A549 (cell line): ENCODE results near the gene FIS1. TPM values are rescaled to one million over a fixed set of nuclear protein-coding genes. Genes with fewer than 3 reads are reported as not detected.

Experiments
- ATAC-seq, 2 experiments: fragments of 200-7000 bp in 1 of 2; fragments of >200 bp in 1 of 2; cut with Nextera tagmentation in 1 of 2; cut with Tn5 transposase in 1 of 2; 3 replicates each; pipeline versions ENCODE4 v1.8.0 to v1.9.1; 2018 to 2020; ENCODE audit warnings: mild to moderate bottlenecking in 1 of 2, moderate library complexity in 1 of 2
- CTCF ChIA-PET: fragments of 300-600 bp; sonication (Branson Sonifier 250); formaldehyde crosslinking; extraction: SDS; loops from one replicate; lab custom pipeline; 2021; ENCODE audit warnings: antibody characterized with exemption, inconsistent platforms; lab: Yijun Ruan, JAX
- POLR2A ChIA-PET: fragments of 350-600 bp; formaldehyde crosslinking; extraction: SDS; loops from one replicate; lab custom pipeline; 2021; ENCODE audit warnings: antibody characterized with exemption, inconsistent platforms; lab: Yijun Ruan, JAX
- DNase-seq, 2 experiments: peaks; one replicate each; pipeline versions ENCODE4 v3.0.0 to v3.0.0-alpha.2; 2011 to 2016; ENCODE audit warnings: low read depth in 1 of 2, low spot score in 1 of 2
- FAIRE-seq: peaks from 2 replicates; lab custom pipeline; 2011; peaks lifted over from hg19 to GRCh38; lab: Jason Lieb, UNC
- H3K27ac ChIP-seq, 2 experiments: fragments of >200 bp; sonication (Bioruptor Twin); formaldehyde crosslinking; 3 replicates each; pipeline ENCODE4 v1.5.1; 2016 to 2017
- H3K4me1 ChIP-seq: fragments of >200 bp; sonication (Bioruptor Twin); formaldehyde crosslinking; 3 replicates; pipeline ENCODE4 v1.6.1; 2016
- H3K4me2 ChIP-seq: fragments of >200 bp; sonication (Bioruptor Twin); formaldehyde crosslinking; 3 replicates; pipeline ENCODE4 v1.6.1; 2016
- H3K4me3 ChIP-seq: fragments of >200 bp; sonication (Bioruptor Twin); formaldehyde crosslinking; 3 replicates; pipeline ENCODE4 v1.5.1; 2016
- H3K9me3 ChIP-seq: fragments of >200 bp; sonication (Bioruptor Twin); formaldehyde crosslinking; 3 replicates; pipeline ENCODE4 v1.6.1; 2016
- BHLHE40 ChIP-seq: IDR thresholded peaks from 2 replicates; pipeline ENCODE4 v1.6.1; 2012; ENCODE audit warnings: low read depth, low read length, inconsistent platforms
- CBX2 ChIP-seq: fragments of 200-600 bp; sonication (generic); IDR thresholded peaks from 2 replicates; pipeline ENCODE4 v1.6.1; 2016; ENCODE audit warnings: low read depth, mild to moderate bottlenecking, borderline replicate concordance
- CBX8 ChIP-seq: fragments of 200-600 bp; sonication (generic); IDR thresholded peaks from 2 replicates; pipeline ENCODE4 v1.6.1; 2016
- CEBPB ChIP-seq, 2 experiments: fragments of >200 bp in 1 of 2; sonication (Bioruptor Twin) in 1 of 2; formaldehyde crosslinking in 1 of 2; IDR thresholded peaks; 2 replicates each; pipeline ENCODE4 v1.6.1; 2012 to 2016
- CHD2 ChIP-seq: fragments of 150-350 bp; IDR thresholded peaks from 2 replicates; pipeline ENCODE4 v1.6.1; 2014; ENCODE audit warnings: low read length; ENCODE audit not compliant: partially characterized antibody
- CTCF ChIP-seq: fragments of >200 bp; sonication (Bioruptor Twin); formaldehyde crosslinking; IDR thresholded peaks from 3 replicates; pipeline ENCODE4 v1.5.1; 2016
- ELK1 ChIP-seq: fragments of 150-350 bp; IDR thresholded peaks from 2 replicates; pipeline ENCODE4 v1.6.1; 2014; ENCODE audit warnings: low read depth, mild to moderate bottlenecking, low read length
- EP300 ChIP-seq, 2 experiments: fragments of >200 bp; sonication (Bioruptor Twin); formaldehyde crosslinking; IDR thresholded peaks; 2 replicates in 1 of 2; 3 replicates in 1 of 2; pipeline ENCODE4 v1.6.1; 2016 to 2017
- ESRRA ChIP-seq: fragments of 150-350 bp; IDR thresholded peaks from 2 replicates; pipeline ENCODE4 v1.6.1; 2014; ENCODE audit warnings: mild to moderate bottlenecking, low read length, borderline replicate concordance
- FOSB ChIP-seq: fragments of 250-450 bp; sonication (Bioruptor Pico); IDR thresholded peaks from 2 replicates; pipeline ENCODE4 v1.5.0; 2020; ENCODE audit warnings: mild to moderate bottlenecking, moderate library complexity
- FOXS1 ChIP-seq: fragments of 250-450 bp; sonication (Bioruptor Pico); IDR thresholded peaks from 2 replicates; pipeline ENCODE4 v1.5.0; 2020; ENCODE audit warnings: mild to moderate bottlenecking, moderate library complexity
- HDAC2 ChIP-seq: fragments of 200-600 bp; sonication (generic); IDR thresholded peaks from 2 replicates; pipeline ENCODE4 v1.6.1; 2016
- HES2 ChIP-seq: fragments of >200 bp; sonication (Bioruptor Twin); formaldehyde crosslinking; IDR thresholded peaks from 2 replicates; pipeline ENCODE4 v1.6.1; 2016
- HEYL ChIP-seq: fragments of 250-450 bp; sonication (Bioruptor Pico); IDR thresholded peaks from 2 replicates; pipeline ENCODE4 v1.8.0; 2021; ENCODE audit warnings: mild to moderate bottlenecking, moderate library complexity
- HOXA7 ChIP-seq: fragments of 250-450 bp; sonication (Bioruptor Pico); IDR thresholded peaks from 2 replicates; pipeline ENCODE4 v1.5.0; 2020; ENCODE audit warnings: mild to moderate bottlenecking, moderate library complexity
- HOXB13 ChIP-seq: fragments of 250-450 bp; sonication (Bioruptor Pico); IDR thresholded peaks from 2 replicates; pipeline ENCODE4 v1.5.0; 2020; ENCODE audit warnings: low read depth, mild to moderate bottlenecking, moderate library complexity
- HOXB5 ChIP-seq: fragments of 250-450 bp; sonication (Bioruptor Pico); IDR thresholded peaks from 2 replicates; pipeline ENCODE4 v1.5.0; 2020; ENCODE audit warnings: mild to moderate bottlenecking, moderate library complexity
- JUNB ChIP-seq: fragments of >200 bp; sonication (Bioruptor Twin); formaldehyde crosslinking; IDR thresholded peaks from 2 replicates; pipeline ENCODE4 v1.6.1; 2016
- KDM1A ChIP-seq: fragments of 200-600 bp; sonication (generic); IDR thresholded peaks from 2 replicates; pipeline ENCODE4 v1.6.1; 2016; ENCODE audit warnings: low read depth, mild to moderate bottlenecking
- MAZ ChIP-seq: fragments of 150-350 bp; IDR thresholded peaks from 2 replicates; pipeline ENCODE4 v1.6.1; 2014; ENCODE audit warnings: antibody characterized with exemption, low read depth, low read length, borderline replicate concordance
- PBX3 ChIP-seq: IDR thresholded peaks from 2 replicates; pipeline ENCODE4 v1.6.1; 2012
- POLR2A ChIP-seq: IDR thresholded peaks from 2 replicates; pipeline ENCODE4 v1.6.1; 2012; ENCODE audit warnings: mild to moderate bottlenecking, low read length
- RAD21 ChIP-seq, 2 experiments: fragments of >200 bp in 1 of 2; sonication (Bioruptor Twin) in 1 of 2; formaldehyde crosslinking in 1 of 2; IDR thresholded peaks in 1 of 2; conservative IDR thresholded peaks in 1 of 2; 2 replicates in 1 of 2; 3 replicates in 1 of 2; pipeline ENCODE4 v1.6.1; 2012 to 2018; ENCODE audit warnings: inconsistent platforms in 1 of 2
- RCOR1 ChIP-seq: fragments of 150-350 bp; IDR thresholded peaks from 2 replicates; pipeline ENCODE4 v1.6.1; 2014; ENCODE audit warnings: antibody characterized with exemption, low read length, low read depth
- TP53 ChIP-seq: fragments of 250-450 bp; sonication (Bioruptor Pico); IDR thresholded peaks from 2 replicates; pipeline ENCODE4 v1.5.0; 2021; ENCODE audit warnings: mild to moderate bottlenecking, moderate library complexity
- ZFP36 ChIP-seq: fragments of 450-650 bp; IDR thresholded peaks from 2 replicates; pipeline ENCODE4 v1.6.1; 2014; ENCODE audit warnings: borderline replicate concordance; ENCODE audit not compliant: partially characterized antibody
- ZNF302 ChIP-seq: fragments of 250-450 bp; sonication (Bioruptor Pico); IDR thresholded peaks from 2 replicates; pipeline ENCODE4 v1.9.0; 2021; ENCODE audit warnings: inconsistent platforms, mild to moderate bottlenecking, moderate library complexity
- ZSCAN20 ChIP-seq: fragments of 250-450 bp; sonication (Bioruptor Pico); IDR thresholded peaks from 2 replicates; pipeline ENCODE4 v1.8.0; 2022; ENCODE audit warnings: mild to moderate bottlenecking, moderate library complexity
- WGBS: methylation state at CpG from one replicate; pipeline ENCODE4 v1.1.6; 2017; ENCODE audit errors: missing lambda C conversion rate; 5-methylcytosine and 5-hydroxymethylcytosine counted together
- polyA plus RNA-seq, 4 experiments: library from polyadenylated mRNA; depleted of rRNA in 3 of 4; stranded (reverse); fragments of >200 nt; fragmentation: RNase III in 1 of 4; extraction: RNeasy Plus Mini Kit Qiagen cat#74134 plus additional on column Dnase treatment in 1 of 4; gene quantifications; 2 replicates in 3 of 4; 3 replicates in 1 of 4; pipeline ENCODE4 v1.2.3, GENCODE V29; 2011 to 2017

FIS1 gene
- polyA plus RNA-seq, 2 of the 4 experiments (the other 2 are of a cell fraction) = 111 to 155 TPM

GRCh38 chr7:101202603-101202918 is 42.3 kb downstream of the FIS1 start:
- no peaks in the 10 kb centered on the region for H3K9me3 ChIP-seq
- TF ChIP-seq CEBPB (IDR thresholded peaks at IDR 0.05) = no peak
- no peak for TF ChIP-seq ZFP36
- TF ChIP-seq HES2 = no peak
- no peak for TF ChIP-seq ESRRA
- no peak for TF ChIP-seq ZNF302 (CRISPR knock-in tag)
- TF ChIP-seq CBX2 = no peak
- no peak for TF ChIP-seq MAZ
- no peak for TF ChIP-seq EP300 (IDR thresholded peaks at IDR 0.05)
- TF ChIP-seq JUNB = no peak
- TF ChIP-seq RAD21 (conservative IDR thresholded peaks at IDR 0.05 in 1 of 2, IDR thresholded peaks at IDR 0.05 in 1 of 2) = no peak
- no peak for TF ChIP-seq HEYL (CRISPR knock-in tag)
- no peak for TF ChIP-seq CBX8
- TF ChIP-seq HOXB13 (CRISPR knock-in tag) = no peak
- TF ChIP-seq BHLHE40 = no peak
- no peak for TF ChIP-seq ELK1
- no peak for TF ChIP-seq ZSCAN20
- no peak for TF ChIP-seq KDM1A
- TF ChIP-seq FOXS1 (CRISPR knock-in tag) = no peak
- TF ChIP-seq FOSB (CRISPR knock-in tag) = no peak
- no peak for TF ChIP-seq HOXB5
- DNase-seq (no peak), ATAC-seq (no peak), FAIRE-seq (no peak)
- H3K27ac ChIP-seq = no peak overlapping the region
- no peak overlapping the region for H3K4me3 ChIP-seq
- peaks cover 10% of the 10 kb centered on the region for H3K4me1 ChIP-seq
- H3K4me2 ChIP-seq = no peak overlapping the region
- 84% methylated on average over 5 of the region's 5 CpGs for WGBS
- ChIA-PET POLR2A (no interaction called here), CTCF (interaction anchor here (1.0 to 10.4 kb wide), 6 partner anchors 9 to 60 kb away, joined by 3 to 93 read pairs (median 4); no protein-coding TSS in a partner anchor)

- Histone ChIP-seq H3K4me3 (no peak overlapping the region), H3K4me2 (no peak overlapping the region), H3K9me3 (no peaks in the 10 kb centered on the region), H3K27ac (no peak overlapping the region), H3K4me1 (peaks cover 10% of the 10 kb centered on the region)
- 84% methylated on average over 62 of the region's 75 CpGs for WGBS
- no peak for FAIRE-seq
- no peak for DNase-seq
- ChIA-PET CTCF (interaction anchor here (0.6 to 10.4 kb wide), 7 partner anchors 8 to 59 kb away, joined by 3 to 93 read pairs (median 4); no protein-coding TSS in a partner anchor), POLR2A (no interaction called here)
- TF ChIP-seq HDAC2 (no peak), KDM1A (no peak)
- ATAC-seq = no peak
These were observed 42.9 kb downstream of the FIS1 start for GRCh38 chr7:101201695-101202602.

- Histone ChIP-seq H3K4me3 (no peak within 1 kb of the TSS), H3K4me1 (peaks cover 10% of the 10 kb centered on the region), H3K27ac (peak within 1 kb of the TSS in 1 of 2 experiments; percentile 59; a peak in 2 of 6 replicates), H3K4me2 (peak within 1 kb of the TSS; percentile 46), H3K9me3 (no peaks in the 10 kb centered on the region)
- ChIA-PET POLR2A (interaction anchor here (0.9 kb wide), 1 partner anchor 16 kb away, joined by 3 read pairs; the partner anchor contains the start of gene PLOD3), CTCF (interaction anchor here (0.7 to 10.4 kb wide), 7 partner anchors 7 to 57 kb away, joined by 3 to 93 read pairs (median 3); partner anchors contain the start of gene PLOD3)
- ATAC-seq (peak; percentile 19 to 42; a peak in 3 of 6 replicates), DNase-seq (no peak), FAIRE-seq (no peak)
- WGBS = 67% methylated on average over 21 of the region's 21 CpGs
- TF ChIP-seq PBX3 (no peak), HES2 (no peak), POLR2A (no peak), JUNB (no peak), RCOR1 (no peak), RAD21 (conservative IDR thresholded peaks at IDR 0.05 in 1 of 2, IDR thresholded peaks at IDR 0.05 in 1 of 2) (no peak), HOXA7 (no peak), CTCF (no peak), CEBPB (IDR thresholded peaks at IDR 0.05) (no peak), TP53 (CRISPR knock-in tag) (no peak), CHD2 (no peak), BHLHE40 (no peak)
These were observed 43.9 kb downstream of the FIS1 start, which contains the start of gene MOGAT3 for GRCh38 chr7:101200862-101201599. Gene MOGAT3, minus strand, starts transcription at chr7:101201036. Its CDS starts 182 bp downstream, at chr7:101200854.
